Measurements from ENCODE around the gene SLC35B2. TPM values are rescaled to one million over a fixed set of nuclear protein-coding genes. Genes with fewer than 3 reads are reported as not detected.
A peak's percentile ranks its signal among the peaks of the same experiment; 100 is the strongest.

SLC35B2 gene, protein sequence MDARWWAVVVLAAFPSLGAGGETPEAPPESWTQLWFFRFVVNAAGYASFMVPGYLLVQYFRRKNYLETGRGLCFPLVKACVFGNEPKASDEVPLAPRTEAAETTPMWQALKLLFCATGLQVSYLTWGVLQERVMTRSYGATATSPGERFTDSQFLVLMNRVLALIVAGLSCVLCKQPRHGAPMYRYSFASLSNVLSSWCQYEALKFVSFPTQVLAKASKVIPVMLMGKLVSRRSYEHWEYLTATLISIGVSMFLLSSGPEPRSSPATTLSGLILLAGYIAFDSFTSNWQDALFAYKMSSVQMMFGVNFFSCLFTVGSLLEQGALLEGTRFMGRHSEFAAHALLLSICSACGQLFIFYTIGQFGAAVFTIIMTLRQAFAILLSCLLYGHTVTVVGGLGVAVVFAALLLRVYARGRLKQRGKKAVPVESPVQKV
- total RNA-seq (2021): 28.9 to 36.7 TPM (median 30.8 TPM) in 3 replicates
- percentile 78 among the genes with signal in this experiment for Bru-seq, nascent RNA
- long read RNA-seq, experiment 1, transcript SLC35B2-207 (4 exons, 2,063 nt): minor isoform, 7 of 165 reads
- long read RNA-seq, experiment 1, transcript SLC35B2-202 (4 exons, 2,043 nt): major isoform, 134 of 165 reads
- long read RNA-seq, experiment 1, partial matches to known transcripts: 10 of 165 reads
- long read RNA-seq, experiment 1, other reads (novel, unspliced or antisense): 9 of 165 reads
- long read RNA-seq, experiment 2, transcript SLC35B2-202 (4 exons, 2,043 nt): major isoform, 22 of 51 reads
- long read RNA-seq, experiment 2, partial matches to known transcripts: 7 of 51 reads
- long read RNA-seq, experiment 2, other reads (novel, unspliced or antisense): 20 of 51 reads
- long read RNA-seq, experiment 3, transcript SLC35B2-207 (4 exons, 2,063 nt): minor isoform, 11 of 65 reads
- long read RNA-seq, experiment 3, transcript SLC35B2-202 (4 exons, 2,043 nt): major isoform, 39 of 65 reads
- long read RNA-seq, experiment 3, partial matches to known transcripts: 8 of 65 reads
- long read RNA-seq, experiment 3, other reads (novel, unspliced or antisense): 6 of 65 reads

DNA sequence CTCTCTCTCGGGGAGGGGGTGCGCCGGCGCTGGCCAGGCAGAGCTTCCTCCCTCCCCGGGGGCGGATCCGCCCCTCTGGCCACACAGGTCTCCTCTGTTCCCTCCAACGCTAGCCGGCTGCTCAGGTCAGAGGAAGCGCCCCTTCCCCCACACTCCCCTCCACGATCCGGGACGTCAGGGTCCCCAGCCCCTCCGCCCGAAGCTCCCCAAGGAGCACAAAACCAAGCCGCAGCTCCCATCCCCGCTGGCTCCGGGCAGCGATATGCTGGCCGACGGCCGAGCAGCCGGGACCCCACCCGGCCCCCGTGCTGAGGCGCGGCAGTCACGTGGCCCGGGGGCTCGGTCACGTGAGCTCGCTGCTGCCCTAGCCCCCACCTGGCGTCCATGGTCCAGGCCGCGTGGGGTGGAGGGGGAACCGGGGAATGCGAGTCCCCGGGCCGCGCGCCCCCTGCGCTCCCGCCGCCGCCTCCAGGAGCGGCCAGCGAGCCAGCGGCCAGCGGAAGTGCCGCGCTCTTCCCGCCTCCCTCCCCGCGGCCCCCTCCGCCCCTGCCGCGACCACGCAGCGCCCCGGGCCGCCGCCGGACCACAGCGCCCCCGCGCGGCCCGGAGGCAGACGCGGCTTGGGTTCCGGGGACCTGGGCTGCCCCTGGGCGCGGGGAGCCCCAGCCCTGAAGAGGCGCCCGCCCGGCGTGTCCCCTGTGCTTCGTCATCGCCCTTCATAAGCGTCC is at the start of gene SLC35B2:
SLC35B2 (minus strand) TSS at position 504 of the 728 bp plus-strand sequence; CDS start at position 386, 118 bp downstream.
- Mint-ChIP-seq H3K27me3 (ENCODE audit: low read depth) (no peaks in the 10 kb centered on the region), H3K27ac (peak within 1 kb of the TSS; percentile 87), H3K36me3 (peaks cover 36% of the 10 kb centered on the region), H3K4me1 (peaks cover 27% of the 10 kb centered on the region), H3K9me3 (no peaks in the 10 kb centered on the region), H3K4me3 (peak within 1 kb of the TSS; percentile 83)
- ATAC-seq: peak; percentile 31
- ChIA-PET CTCF (interaction anchor here (0.7 to 4.4 kb wide), 35 partner anchors 8 to 628 kb away, joined by 3 to 76 read pairs (median 5); partner anchors contain the start of genes AARS2, HSP90AB1, SLC29A1 and TMEM151B), POLR2A (interaction anchor here (0.6 to 3.7 kb wide), 17 partner anchors 10 to 331 kb away, joined by 3 to 83 read pairs (median 4); partner anchors contain the start of genes AARS2, CDC5L, HSP90AB1 and SLC29A1)
- DNase-seq (ENCODE audit: low spot score): peak; percentile 76
- TF ChIP-seq EMX1 (CRISPR knock-in tag; IDR thresholded peaks at IDR 0.05) (peak; percentile 64; the same call in 1 of the 2 replicates), TEAD1 (CRISPR knock-in tag; IDR thresholded peaks at IDR 0.05) (peak; percentile 44; the same call in 1 of the 2 replicates), JUN (CRISPR knock-in tag; IDR thresholded peaks at IDR 0.05) (peak; percentile 82; the same call in 1 of the 2 replicates), TP53 (CRISPR knock-in tag; IDR thresholded peaks at IDR 0.05) (no peak), ETV6 (CRISPR knock-in tag; IDR thresholded peaks at IDR 0.05) (0 out of 2 replicates have a peak, but pooled peaks have one; percentile 11), CREB1 (CRISPR knock-in tag; IDR thresholded peaks at IDR 0.05) (no peak), HMGA2 (CRISPR knock-in tag; IDR thresholded peaks at IDR 0.05) (peak; percentile 14; the same call in 1 of the 2 replicates), ZNF138 (CRISPR knock-in tag; conservative IDR thresholded peaks at IDR 0.05) (no peak), ESRRA (CRISPR knock-in tag; IDR thresholded peaks at IDR 0.05; ENCODE audit: borderline replicate concordance) (peak; percentile 46; the same call in 1 of the 2 replicates), ZNF416 (CRISPR knock-in tag; IDR thresholded peaks at IDR 0.05) (0 out of 2 replicates have a peak, but pooled peaks have one; percentile 45), IRF2 (CRISPR knock-in tag; IDR thresholded peaks at IDR 0.05; ENCODE audit: borderline replicate concordance, low read depth) (no peak), CBFB (CRISPR knock-in tag; IDR thresholded peaks at IDR 0.05; ENCODE audit: low read depth) (no peak), ZNF121 (CRISPR knock-in tag; IDR thresholded peaks at IDR 0.05) (no peak), KAT7 (CRISPR knock-in tag; IDR thresholded peaks at IDR 0.05; ENCODE audit: borderline replicate concordance) (peak; percentile 97), ZNF263 (CRISPR knock-in tag; IDR thresholded peaks at IDR 0.05; ENCODE audit: low read depth) (no peak)
- TF ChIP-seq, protein P1, sequence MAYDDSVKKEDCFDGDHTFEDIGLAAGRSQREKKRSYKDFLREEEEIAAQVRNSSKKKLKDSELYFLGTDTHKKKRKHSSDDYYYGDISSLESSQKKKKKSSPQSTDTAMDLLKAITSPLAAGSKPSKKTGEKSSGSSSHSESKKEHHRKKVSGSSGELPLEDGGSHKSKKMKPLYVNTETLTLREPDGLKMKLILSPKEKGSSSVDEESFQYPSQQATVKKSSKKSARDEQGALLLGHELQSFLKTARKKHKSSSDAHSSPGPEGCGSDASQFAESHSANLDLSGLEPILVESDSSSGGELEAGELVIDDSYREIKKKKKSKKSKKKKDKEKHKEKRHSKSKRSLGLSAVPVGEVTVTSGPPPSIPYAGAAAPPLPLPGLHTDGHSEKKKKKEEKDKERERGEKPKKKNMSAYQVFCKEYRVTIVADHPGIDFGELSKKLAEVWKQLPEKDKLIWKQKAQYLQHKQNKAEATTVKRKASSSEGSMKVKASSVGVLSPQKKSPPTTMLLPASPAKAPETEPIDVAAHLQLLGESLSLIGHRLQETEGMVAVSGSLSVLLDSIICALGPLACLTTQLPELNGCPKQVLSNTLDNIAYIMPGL (CRISPR knock-in tag; IDR thresholded peaks at IDR 0.05): no peak; the same call in 1 of the 2 replicates
- TF ChIP-seq, protein P2, sequence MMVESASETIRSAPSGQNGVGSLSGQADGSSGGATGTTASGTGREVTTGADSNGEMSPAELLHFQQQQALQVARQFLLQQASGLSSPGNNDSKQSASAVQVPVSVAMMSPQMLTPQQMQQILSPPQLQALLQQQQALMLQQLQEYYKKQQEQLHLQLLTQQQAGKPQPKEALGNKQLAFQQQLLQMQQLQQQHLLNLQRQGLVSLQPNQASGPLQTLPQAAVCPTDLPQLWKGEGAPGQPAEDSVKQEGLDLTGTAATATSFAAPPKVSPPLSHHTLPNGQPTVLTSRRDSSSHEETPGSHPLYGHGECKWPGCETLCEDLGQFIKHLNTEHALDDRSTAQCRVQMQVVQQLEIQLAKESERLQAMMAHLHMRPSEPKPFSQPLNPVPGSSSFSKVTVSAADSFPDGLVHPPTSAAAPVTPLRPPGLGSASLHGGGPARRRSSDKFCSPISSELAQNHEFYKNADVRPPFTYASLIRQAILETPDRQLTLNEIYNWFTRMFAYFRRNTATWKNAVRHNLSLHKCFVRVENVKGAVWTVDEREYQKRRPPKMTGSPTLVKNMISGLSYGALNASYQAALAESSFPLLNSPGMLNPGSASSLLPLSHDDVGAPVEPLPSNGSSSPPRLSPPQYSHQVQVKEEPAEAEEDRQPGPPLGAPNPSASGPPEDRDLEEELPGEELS (CRISPR knock-in tag; IDR thresholded peaks at IDR 0.05): peak; percentile 59
- TF ChIP-seq, protein P3, sequence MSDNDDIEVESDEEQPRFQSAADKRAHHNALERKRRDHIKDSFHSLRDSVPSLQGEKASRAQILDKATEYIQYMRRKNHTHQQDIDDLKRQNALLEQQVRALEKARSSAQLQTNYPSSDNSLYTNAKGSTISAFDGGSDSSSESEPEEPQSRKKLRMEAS (CRISPR knock-in tag; IDR thresholded peaks at IDR 0.05): peak; percentile 92
- TF ChIP-seq, protein P4, sequence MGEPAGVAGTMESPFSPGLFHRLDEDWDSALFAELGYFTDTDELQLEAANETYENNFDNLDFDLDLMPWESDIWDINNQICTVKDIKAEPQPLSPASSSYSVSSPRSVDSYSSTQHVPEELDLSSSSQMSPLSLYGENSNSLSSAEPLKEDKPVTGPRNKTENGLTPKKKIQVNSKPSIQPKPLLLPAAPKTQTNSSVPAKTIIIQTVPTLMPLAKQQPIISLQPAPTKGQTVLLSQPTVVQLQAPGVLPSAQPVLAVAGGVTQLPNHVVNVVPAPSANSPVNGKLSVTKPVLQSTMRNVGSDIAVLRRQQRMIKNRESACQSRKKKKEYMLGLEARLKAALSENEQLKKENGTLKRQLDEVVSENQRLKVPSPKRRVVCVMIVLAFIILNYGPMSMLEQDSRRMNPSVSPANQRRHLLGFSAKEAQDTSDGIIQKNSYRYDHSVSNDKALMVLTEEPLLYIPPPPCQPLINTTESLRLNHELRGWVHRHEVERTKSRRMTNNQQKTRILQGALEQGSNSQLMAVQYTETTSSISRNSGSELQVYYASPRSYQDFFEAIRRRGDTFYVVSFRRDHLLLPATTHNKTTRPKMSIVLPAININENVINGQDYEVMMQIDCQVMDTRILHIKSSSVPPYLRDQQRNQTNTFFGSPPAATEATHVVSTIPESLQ (CRISPR knock-in tag; IDR thresholded peaks at IDR 0.05): no peak
- TF ChIP-seq, protein P5, sequence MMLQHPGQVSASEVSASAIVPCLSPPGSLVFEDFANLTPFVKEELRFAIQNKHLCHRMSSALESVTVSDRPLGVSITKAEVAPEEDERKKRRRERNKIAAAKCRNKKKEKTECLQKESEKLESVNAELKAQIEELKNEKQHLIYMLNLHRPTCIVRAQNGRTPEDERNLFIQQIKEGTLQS (CRISPR knock-in tag; conservative IDR thresholded peaks at IDR 0.05): no peak
- TF ChIP-seq, protein P6, sequence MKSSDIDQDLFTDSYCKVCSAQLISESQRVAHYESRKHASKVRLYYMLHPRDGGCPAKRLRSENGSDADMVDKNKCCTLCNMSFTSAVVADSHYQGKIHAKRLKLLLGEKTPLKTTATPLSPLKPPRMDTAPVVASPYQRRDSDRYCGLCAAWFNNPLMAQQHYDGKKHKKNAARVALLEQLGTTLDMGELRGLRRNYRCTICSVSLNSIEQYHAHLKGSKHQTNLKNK (CRISPR knock-in tag; IDR thresholded peaks at IDR 0.05): no peak
- TF ChIP-seq, protein P7, sequence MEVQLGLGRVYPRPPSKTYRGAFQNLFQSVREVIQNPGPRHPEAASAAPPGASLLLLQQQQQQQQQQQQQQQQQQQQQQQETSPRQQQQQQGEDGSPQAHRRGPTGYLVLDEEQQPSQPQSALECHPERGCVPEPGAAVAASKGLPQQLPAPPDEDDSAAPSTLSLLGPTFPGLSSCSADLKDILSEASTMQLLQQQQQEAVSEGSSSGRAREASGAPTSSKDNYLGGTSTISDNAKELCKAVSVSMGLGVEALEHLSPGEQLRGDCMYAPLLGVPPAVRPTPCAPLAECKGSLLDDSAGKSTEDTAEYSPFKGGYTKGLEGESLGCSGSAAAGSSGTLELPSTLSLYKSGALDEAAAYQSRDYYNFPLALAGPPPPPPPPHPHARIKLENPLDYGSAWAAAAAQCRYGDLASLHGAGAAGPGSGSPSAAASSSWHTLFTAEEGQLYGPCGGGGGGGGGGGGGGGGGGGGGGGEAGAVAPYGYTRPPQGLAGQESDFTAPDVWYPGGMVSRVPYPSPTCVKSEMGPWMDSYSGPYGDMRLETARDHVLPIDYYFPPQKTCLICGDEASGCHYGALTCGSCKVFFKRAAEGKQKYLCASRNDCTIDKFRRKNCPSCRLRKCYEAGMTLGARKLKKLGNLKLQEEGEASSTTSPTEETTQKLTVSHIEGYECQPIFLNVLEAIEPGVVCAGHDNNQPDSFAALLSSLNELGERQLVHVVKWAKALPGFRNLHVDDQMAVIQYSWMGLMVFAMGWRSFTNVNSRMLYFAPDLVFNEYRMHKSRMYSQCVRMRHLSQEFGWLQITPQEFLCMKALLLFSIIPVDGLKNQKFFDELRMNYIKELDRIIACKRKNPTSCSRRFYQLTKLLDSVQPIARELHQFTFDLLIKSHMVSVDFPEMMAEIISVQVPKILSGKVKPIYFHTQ (CRISPR knock-in tag; IDR thresholded peaks at IDR 0.05): no peak
